Natural killer cell treated with Interleukin-12 subunit alpha and Interleukin-12 subunit beta and Interleukin-15 and Interleukin-18, amount 100 ng/mL, for 72 hours (primary cell): ENCODE results near the gene ST3GAL4. TPM values are rescaled to one million over a fixed set of nuclear protein-coding genes. Genes with fewer than 3 reads are reported as not detected.
A peak's percentile ranks its signal among the peaks of the same experiment; 100 is the strongest.

Source experiments
- ATAC-seq, 2 donors: fragments of 150-1000 bp; cut with Tn5 transposase in 1 of 2; sonication (Bioruptor Pico), chemical (Tn5 transposase) in 1 of 2; 2 replicates each; pipeline ENCODE4 v1.10.0; 2021
- DNase-seq: peaks from one replicate; pipeline ENCODE4 v3.0.0; 2022; ENCODE audit warnings: low spot score
- H3K27ac Mint-ChIP-seq, 2 donors: 1 replicate in 1 of 2; 2 replicates in 1 of 2; pipeline ENCODE4 v1.8.0; 2022; ENCODE audit warnings: mixed read lengths in 2 of 2, mild to moderate bottlenecking in 1 of 2, moderate library complexity in 1 of 2
- H3K27me3 Mint-ChIP-seq, 2 donors: 1 replicate in 1 of 2; 2 replicates in 1 of 2; pipeline ENCODE4 v1.8.0; 2022; ENCODE audit warnings: mixed read lengths in 2 of 2
- H3K36me3 Mint-ChIP-seq: one replicate; pipeline ENCODE4 v1.8.0; 2022; ENCODE audit warnings: mixed read lengths
- H3K4me1 Mint-ChIP-seq, 2 donors: 1 replicate in 1 of 2; 2 replicates in 1 of 2; pipeline ENCODE4 v1.8.0; 2022; ENCODE audit warnings: low read depth in 2 of 2, mixed read lengths in 2 of 2, mild to moderate bottlenecking in 1 of 2
- H3K4me3 Mint-ChIP-seq: one replicate; pipeline ENCODE4 v1.8.0; 2022; ENCODE audit warnings: mixed read lengths
- H3K9me3 Mint-ChIP-seq: 2 replicates; pipeline ENCODE4 v1.8.0; 2022; ENCODE audit warnings: mixed read lengths
- total RNA-seq, 2 donors: library from RNA; stranded (reverse); gene quantifications; one replicate each; pipeline ENCODE4 v1.2.3, GENCODE V29; 2022

Gene ST3GAL4
- total RNA-seq, 2 donors from 2014 or later = 60.4 to 60.9 TPM

DNA sequence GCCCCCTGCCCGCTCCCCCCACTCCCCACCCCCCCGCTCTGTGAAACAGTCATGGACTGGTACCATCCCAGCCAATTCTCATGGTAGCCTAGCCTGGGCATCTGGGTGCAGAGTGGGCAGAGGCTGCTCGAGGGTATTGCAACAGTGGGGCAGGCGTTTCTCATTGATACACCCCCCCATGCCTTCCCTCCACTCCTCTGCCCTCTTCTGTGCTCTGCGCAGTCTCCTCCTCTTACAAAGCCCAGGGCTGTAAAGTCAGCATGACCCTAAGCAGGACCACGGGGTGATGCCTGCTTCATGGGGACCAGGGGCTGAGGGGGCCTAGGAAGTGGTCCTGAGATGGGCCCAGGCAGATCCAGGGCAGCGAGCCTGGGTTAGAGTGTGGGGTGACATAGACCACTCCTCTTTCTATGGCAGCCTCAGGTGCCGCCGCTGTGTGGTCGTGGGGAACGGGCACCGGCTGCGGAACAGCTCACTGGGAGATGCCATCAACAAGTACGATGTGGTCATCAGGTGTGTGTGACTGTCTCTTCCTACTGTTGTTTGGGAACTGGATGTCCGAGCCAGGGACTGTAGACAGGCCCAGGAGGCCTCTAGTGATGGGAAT is 52.3 kb downstream of the ST3GAL4 start:
- DNase-seq (no peak), ATAC-seq (peak in 1 of 2 donors; percentile 11)
- H3K27me3 Mint-ChIP-seq = no peaks in the 10 kb centered on the region
- H3K4me3 Mint-ChIP-seq = no peak overlapping the region
- no peak overlapping the region for H3K27ac Mint-ChIP-seq
- peaks cover 5 to 14% of the 10 kb centered on the region in 2 donors for H3K4me1 Mint-ChIP-seq
- H3K36me3 Mint-ChIP-seq = peaks cover 6% of the 10 kb centered on the region
- H3K9me3 Mint-ChIP-seq = no peaks in the 10 kb centered on the region

DNA sequence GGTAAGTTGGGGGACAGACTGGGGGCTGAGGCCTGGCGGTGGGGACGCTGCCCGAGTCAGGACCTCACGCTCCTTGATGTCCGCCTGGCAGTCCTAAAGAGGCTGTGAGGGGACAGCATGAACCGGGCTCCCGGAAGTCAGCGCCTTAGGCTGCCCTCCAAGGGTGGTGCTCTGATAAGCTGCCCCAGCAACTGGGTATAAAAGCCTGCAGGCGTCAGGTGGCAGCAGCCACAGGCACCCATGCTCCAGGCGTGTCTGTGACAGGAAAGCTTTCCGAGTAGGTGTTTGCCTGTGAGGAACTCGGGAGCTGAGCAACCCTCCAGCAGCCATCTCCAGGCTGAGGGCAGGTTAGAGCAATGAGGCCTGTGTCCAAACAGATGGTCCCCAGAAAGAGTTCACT is 53.0 kb downstream of the ST3GAL4 start:
- DNase-seq (no peak), ATAC-seq (no peak)
- Mint-ChIP-seq H3K36me3 (peaks cover 6% of the 10 kb centered on the region), H3K27me3 (no peaks in the 10 kb centered on the region), H3K4me1 (peaks cover 4 to 8% of the 10 kb centered on the region in 2 donors), H3K9me3 (no peaks in the 10 kb centered on the region), H3K4me3 (no peak overlapping the region), H3K27ac (no peak overlapping the region)

DNA sequence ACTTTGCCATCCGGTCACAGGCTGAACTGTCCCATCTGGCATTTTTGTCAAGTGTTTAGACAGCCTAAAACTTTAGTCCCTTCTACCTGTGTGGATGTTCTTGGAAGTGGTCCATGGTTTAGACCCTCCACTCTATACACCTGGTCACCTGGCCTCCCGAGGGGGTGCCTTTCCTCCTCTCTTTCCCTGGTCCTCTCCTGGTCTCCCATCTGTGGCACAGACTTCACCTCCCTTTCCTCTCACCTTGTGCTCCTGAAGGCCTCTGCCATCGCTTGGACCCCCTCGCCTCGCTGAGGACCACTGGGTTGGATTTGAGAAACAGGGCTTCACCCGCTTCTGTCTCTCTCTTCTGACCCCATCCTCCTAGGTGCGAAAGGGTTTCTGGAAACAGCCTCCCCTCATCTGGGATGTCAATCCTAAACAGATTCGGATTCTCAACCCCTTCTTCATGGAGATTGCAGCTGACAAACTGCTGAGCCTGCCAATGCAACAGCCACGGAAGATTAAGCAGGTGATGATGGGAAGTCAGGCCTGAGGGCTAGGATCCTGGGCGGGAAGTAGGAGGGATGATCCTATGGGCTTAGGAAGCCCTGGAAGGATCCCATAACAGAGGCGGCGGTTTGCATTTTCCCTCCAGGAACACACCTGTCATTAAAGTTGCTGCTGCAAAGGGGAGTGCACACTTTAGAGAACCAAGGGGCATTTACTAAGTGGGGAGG is 53.6 kb downstream of the ST3GAL4 start:
- DNase-seq (no peak), ATAC-seq (no peak)
- Mint-ChIP-seq H3K9me3 (no peaks in the 10 kb centered on the region), H3K27me3 (no peaks in the 10 kb centered on the region), H3K36me3 (peaks cover 6% of the 10 kb centered on the region), H3K4me3 (no peak overlapping the region), H3K27ac (peak overlapping the region in 1 of 2 donors; percentile 22), H3K4me1 (peaks cover 0 to 5% of the 10 kb centered on the region in 2 donors)

DNA sequence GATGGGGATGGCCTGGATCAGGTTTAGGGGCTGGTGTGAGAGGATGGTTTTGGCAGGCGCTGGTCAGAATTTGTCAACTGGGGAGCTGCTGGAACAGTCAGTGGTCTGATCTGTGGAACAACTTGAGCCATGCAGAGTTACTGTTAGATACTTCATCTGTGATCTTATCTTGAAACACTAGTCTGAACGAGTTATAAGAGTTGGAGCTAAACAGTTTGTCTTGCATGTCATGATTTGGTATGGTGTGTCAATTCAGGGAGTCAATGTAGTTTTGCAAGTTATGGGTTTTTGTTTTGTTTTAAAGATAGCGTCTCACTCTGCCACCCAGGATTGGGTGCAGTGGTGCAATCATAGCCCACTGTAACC is 54.1 kb downstream of the ST3GAL4 start:
- DNase-seq (no peak), ATAC-seq (no peak)
- H3K9me3 Mint-ChIP-seq = no peaks in the 10 kb centered on the region
- H3K4me1 Mint-ChIP-seq = peaks cover 0 to 2% of the 10 kb centered on the region in 2 donors
- H3K27me3 Mint-ChIP-seq = no peaks in the 10 kb centered on the region
- H3K27ac Mint-ChIP-seq = peak overlapping the region in 1 of 2 donors; percentile 22
- peaks cover 6% of the 10 kb centered on the region for H3K36me3 Mint-ChIP-seq
- no peak overlapping the region for H3K4me3 Mint-ChIP-seq

- H3K27me3 Mint-ChIP-seq = no peaks in the 10 kb centered on the region
- H3K27ac Mint-ChIP-seq = peak overlapping the region in 1 of 2 donors; percentile 8
- no peaks in the 10 kb centered on the region for H3K9me3 Mint-ChIP-seq
- ATAC-seq = no peak
- DNase-seq = no peak
- no peak overlapping the region for H3K4me3 Mint-ChIP-seq
- peaks cover 0 to under 1% of the 10 kb centered on the region in 2 donors for H3K4me1 Mint-ChIP-seq
- H3K36me3 Mint-ChIP-seq = peaks cover 6% of the 10 kb centered on the region
Measured at GRCh38 chr11:126410649-126411048, 55.2 kb downstream of the ST3GAL4 start.

GRCh38 chr11:126411971-126412381 is 56.5 kb downstream of the ST3GAL4 start:
- H3K4me1 Mint-ChIP-seq = peaks cover 7 to 8% of the 10 kb centered on the region in 2 donors
- H3K9me3 Mint-ChIP-seq = no peaks in the 10 kb centered on the region
- no peak overlapping the region for H3K27ac Mint-ChIP-seq
- no peak overlapping the region for H3K4me3 Mint-ChIP-seq
- no peaks in the 10 kb centered on the region for H3K27me3 Mint-ChIP-seq
- peaks cover 6% of the 10 kb centered on the region for H3K36me3 Mint-ChIP-seq
- DNase-seq (no peak), ATAC-seq (no peak)

DNA sequence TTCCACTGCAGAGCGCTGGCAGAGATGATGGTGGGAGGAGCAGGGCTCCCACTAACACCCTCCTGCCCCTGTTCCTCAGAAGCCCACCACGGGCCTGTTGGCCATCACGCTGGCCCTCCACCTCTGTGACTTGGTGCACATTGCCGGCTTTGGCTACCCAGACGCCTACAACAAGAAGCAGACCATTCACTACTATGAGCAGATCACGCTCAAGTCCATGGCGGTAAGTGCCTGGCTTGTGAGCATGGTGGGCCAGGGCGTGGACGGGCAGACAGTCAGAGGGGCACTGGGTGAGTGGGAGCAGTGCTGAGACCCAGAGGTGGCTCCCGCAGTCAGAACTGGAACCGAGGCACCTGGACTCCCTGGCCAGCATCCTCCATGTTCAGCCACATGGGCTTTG is 57.9 kb downstream of the ST3GAL4 start:
- H3K9me3 Mint-ChIP-seq = no peaks in the 10 kb centered on the region
- ATAC-seq (no peak), DNase-seq (no peak)
- H3K27me3 Mint-ChIP-seq = no peaks in the 10 kb centered on the region
- H3K4me3 Mint-ChIP-seq = no peak overlapping the region
- H3K27ac Mint-ChIP-seq = no peak overlapping the region
- peaks cover 7 to 8% of the 10 kb centered on the region in 2 donors for H3K4me1 Mint-ChIP-seq
- peaks cover 6% of the 10 kb centered on the region for H3K36me3 Mint-ChIP-seq

DNA sequence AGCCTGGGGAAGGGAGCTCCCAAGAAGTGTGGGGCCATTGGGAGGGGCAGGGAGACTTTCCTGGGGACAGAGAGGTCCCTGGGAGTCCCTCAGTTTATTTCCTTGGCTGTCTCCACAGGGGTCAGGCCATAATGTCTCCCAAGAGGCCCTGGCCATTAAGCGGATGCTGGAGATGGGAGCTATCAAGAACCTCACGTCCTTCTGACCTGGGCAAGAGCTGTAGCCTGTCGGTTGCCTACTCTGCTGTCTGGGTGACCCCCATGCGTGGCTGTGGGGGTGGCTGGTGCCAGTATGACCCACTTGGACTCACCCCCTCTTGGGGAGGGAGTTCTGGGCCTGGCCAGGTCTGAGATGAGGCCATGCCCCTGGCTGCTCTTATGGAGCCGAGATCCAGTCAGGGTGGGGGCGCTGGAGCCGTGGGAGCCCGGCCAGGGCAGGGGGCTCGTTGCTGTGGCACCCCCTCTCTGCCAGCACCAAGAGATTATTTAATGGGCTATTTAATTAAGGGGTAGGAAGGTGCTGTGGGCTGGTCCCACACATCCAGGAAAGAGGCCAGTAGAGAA is 58.4 kb downstream of the ST3GAL4 start:
- no peaks in the 10 kb centered on the region for H3K9me3 Mint-ChIP-seq
- no peak overlapping the region for H3K27ac Mint-ChIP-seq
- no peak for DNase-seq

DNA sequence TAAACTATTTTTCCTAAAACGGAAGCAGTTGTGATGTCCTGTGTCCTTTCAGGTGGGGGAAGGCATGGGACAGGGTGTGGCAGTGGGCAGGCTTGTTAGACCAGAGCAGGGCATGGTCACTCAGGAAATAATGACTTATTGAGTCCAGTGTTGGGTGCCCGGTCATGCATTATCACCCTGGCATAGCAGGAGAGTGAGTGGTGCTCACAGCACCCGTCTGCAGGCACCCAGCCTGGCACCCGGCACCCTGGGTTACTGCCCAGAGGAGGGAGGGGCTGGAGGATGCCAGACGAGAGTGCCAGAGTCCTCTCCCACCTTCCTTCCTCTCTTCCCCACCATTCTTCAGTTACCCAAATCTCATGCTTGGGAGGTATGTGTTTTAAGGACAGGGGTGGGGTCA is 59.1 kb downstream of the ST3GAL4 start:
- Mint-ChIP-seq H3K9me3 (no peaks in the 10 kb centered on the region), H3K27me3 (no peaks in the 10 kb centered on the region), H3K4me1 (peaks cover 7 to 8% of the 10 kb centered on the region in 2 donors), H3K36me3 (no peaks in the 10 kb centered on the region), H3K4me3 (no peak overlapping the region), H3K27ac (no peak overlapping the region)
- DNase-seq = no peak
- ATAC-seq = no peak

More for the DNA sequence above, 58.4 kb downstream of the ST3GAL4 start:
- no peak for ATAC-seq
- Mint-ChIP-seq H3K4me3 (no peak overlapping the region), H3K36me3 (peaks cover 4% of the 10 kb centered on the region), H3K4me1 (peaks cover 7 to 8% of the 10 kb centered on the region in 2 donors), H3K27me3 (no peaks in the 10 kb centered on the region)

- H3K27me3 Mint-ChIP-seq = no peaks in the 10 kb centered on the region
- H3K36me3 Mint-ChIP-seq = no peaks in the 10 kb centered on the region
- no peak overlapping the region for H3K27ac Mint-ChIP-seq
- no peak overlapping the region for H3K4me3 Mint-ChIP-seq
- DNase-seq = no peak
- H3K4me1 Mint-ChIP-seq = peaks cover 10 to 12% of the 10 kb centered on the region in 2 donors
- no peak for ATAC-seq
- H3K9me3 Mint-ChIP-seq = no peaks in the 10 kb centered on the region
Measured at GRCh38 chr11:126415128-126415527, 59.6 kb downstream of the ST3GAL4 start.

GRCh38 chr11:126415669-126416420 is 60.4 kb downstream of the ST3GAL4 start:
- no peaks in the 10 kb centered on the region for H3K9me3 Mint-ChIP-seq
- no peak for ATAC-seq
- H3K27ac Mint-ChIP-seq = peak overlapping the region in 1 of 2 donors; percentile 43
- DNase-seq = no peak
- H3K27me3 Mint-ChIP-seq = no peaks in the 10 kb centered on the region
- no peaks in the 10 kb centered on the region for H3K36me3 Mint-ChIP-seq
- H3K4me3 Mint-ChIP-seq = peak overlapping the region; percentile 47
- H3K4me1 Mint-ChIP-seq = peaks cover 12% of the 10 kb centered on the region in 2 donors

DNA sequence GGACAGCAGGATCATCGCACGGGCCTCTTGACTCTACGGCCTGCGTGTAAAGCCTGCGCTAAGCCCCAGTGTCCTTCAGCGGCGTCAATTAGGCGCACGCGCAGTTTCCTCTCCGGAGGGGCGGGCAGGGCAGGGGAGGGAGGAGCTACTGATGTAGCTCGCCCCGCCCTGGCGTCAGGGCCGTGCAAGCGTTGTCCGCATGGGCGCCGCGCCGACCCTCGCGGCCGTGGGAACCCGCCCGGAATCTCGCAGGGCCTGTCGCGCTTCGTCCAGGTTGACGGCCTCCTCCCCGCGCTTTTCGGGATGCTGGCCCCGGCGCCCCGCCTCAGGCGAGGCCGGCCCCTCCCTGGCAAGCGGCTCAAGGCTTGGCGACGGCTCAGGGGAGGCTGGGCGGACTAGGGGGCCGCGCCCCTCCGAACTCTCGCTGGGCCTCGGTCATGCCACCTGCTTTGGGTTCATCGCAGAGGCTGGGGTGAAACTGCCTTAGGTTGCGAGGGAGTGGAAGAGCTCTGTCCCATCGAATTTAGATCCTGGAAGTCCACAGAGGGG is 61.1 kb downstream of the ST3GAL4 start:
- peak overlapping the region in 1 of 2 donors; percentile 43 for H3K27ac Mint-ChIP-seq
- H3K4me1 Mint-ChIP-seq = peaks cover 12% of the 10 kb centered on the region in 2 donors
- ATAC-seq (peak; percentile 97 to 99), DNase-seq (peak; percentile 79)
- H3K9me3 Mint-ChIP-seq = no peaks in the 10 kb centered on the region
- no peaks in the 10 kb centered on the region for H3K27me3 Mint-ChIP-seq
- peak overlapping the region; percentile 47 for H3K4me3 Mint-ChIP-seq
- H3K36me3 Mint-ChIP-seq = no peaks in the 10 kb centered on the region

GRCh38 chr11:126417091-126417862 is 61.8 kb downstream of the ST3GAL4 start:
- Mint-ChIP-seq H3K9me3 (no peaks in the 10 kb centered on the region), H3K27me3 (no peaks in the 10 kb centered on the region), H3K36me3 (no peaks in the 10 kb centered on the region), H3K4me1 (peaks cover 12% of the 10 kb centered on the region in 2 donors), H3K4me3 (no peak overlapping the region), H3K27ac (no peak overlapping the region)
- ATAC-seq (no peak), DNase-seq (no peak)
